CD4-positive, alpha-beta T cell treated with Interleukin-15 for 1 hour (primary cell): ENCODE data around the gene KLF11.

ENCODE experiments used
- DNase-seq: peaks from one replicate; pipeline ENCODE4 v3.0.0-alpha.2; 2020

The KLF11 gene

DNA sequence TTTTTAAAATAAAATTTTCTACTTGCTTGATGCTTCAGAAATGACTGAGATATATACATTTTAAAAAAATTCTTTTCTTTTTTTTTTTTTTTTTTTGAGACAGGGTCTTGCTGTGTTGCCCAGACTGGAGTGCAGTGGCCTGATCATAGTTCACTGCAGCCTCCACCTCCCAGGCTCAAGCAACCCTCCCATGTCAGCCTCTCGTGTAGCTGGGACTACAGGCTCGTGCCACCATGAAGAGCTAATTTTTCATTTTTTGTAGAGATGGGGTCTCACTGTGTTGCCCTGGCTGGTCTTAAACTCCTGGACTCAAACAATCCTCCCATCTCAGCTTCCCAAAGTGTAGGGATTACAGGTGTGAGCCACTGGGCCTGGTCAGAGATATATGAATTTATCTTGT is 24.0 kb downstream of the KLF11 start:
- no peak for DNase-seq

DNA sequence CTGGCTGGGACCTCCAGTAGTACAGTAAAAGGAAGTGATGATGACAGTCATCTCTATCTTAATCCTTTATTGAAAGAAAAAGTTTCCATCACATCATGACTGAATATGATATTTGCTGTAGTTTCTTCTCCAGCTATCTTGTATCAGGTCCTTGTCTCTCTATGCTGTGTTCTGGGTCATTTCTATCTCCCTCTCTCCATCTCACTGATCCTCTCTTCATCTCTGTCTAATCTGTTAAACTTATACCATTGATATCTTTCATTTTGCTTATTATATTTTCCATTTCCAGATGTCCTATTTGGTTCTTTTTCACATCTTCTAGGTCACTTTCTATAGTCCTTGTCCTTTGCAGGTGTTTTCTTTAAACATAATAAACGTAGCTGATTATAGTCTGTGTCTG is 24.5 kb downstream of the KLF11 start:
- DNase-seq = no peak

DNA sequence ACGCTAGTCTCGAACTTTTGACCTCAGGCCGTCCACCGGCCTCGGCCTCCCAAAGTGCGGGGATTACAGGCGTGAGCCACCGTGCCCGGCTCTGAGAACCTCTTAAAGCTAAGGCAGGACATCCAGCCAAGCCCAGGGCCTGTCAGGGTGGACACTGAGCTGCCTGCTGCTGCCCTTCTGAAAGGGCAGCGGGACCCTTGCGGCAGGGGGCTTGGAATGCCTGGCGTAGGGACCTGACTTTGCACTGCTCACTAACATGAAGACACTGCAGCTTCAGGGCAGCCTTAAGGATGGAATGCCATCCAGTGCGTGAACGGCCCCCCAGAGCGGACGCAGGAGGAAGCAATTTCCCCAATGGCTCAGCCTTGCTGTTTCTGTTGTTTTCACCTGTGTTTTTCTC is 27.8 kb downstream of the KLF11 start:
- DNase-seq = no peak

DNA sequence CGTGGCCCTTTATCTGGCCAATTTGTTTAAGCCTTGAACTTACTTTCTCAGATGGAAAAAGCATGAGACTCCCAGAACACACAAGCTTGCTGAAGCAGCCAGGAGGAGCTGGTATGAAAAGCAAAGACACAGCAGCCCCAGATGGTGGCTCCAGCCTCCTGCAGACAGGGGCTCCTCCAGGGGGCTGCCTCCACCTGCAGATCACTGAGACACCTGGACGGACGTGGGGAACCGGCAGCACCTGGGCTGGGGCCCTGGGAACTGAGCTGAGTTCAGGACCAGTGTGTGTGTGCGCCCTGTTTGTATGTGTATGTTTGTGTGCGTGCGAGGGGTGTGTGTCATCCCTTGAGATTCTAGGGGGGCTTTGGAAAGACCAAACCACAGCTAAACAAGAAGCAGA is 28.2 kb downstream of the KLF11 start:
- no peak for DNase-seq

DNA sequence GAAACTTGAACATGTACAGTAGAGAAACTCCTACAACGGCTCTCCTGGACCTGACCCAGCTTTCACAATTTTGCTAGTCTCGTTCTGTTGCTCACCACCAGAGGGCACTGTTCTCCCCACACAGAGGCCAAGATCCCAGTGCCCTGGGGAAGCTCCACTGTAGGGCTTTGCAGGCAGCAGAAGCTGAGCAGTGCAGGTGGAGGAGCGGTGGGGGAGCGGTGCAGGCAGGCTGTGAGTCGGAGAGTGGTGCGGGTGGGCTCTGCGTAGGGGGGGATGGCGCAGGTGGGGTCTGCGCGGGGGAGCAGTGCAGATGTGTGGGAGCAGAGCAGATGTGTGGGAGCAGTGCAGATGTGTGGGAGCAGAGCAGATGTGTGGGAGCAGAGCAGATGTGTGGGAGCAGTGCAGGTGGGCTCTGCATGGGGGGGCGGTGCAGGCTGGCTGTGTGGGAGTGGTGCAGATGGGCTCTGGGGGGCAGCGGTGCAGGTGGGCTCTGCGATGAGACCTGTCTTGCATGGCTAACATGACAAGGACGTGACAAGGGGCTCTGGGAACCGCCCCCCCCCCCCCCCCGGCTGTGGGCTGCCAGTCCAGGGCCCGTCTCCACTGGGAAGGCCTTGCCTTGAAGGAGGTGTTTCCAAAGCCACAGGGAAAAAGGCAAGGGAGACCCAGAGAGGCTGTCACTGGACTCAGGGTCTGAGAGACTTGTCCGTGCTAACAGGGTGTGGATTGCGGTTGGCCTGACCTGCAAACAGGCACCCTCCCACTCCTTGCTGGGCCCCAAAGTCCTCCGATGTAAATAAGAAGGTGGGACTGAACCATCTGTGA is 29.5 kb downstream of the KLF11 start:
- peak; percentile 78 for DNase-seq

DNA sequence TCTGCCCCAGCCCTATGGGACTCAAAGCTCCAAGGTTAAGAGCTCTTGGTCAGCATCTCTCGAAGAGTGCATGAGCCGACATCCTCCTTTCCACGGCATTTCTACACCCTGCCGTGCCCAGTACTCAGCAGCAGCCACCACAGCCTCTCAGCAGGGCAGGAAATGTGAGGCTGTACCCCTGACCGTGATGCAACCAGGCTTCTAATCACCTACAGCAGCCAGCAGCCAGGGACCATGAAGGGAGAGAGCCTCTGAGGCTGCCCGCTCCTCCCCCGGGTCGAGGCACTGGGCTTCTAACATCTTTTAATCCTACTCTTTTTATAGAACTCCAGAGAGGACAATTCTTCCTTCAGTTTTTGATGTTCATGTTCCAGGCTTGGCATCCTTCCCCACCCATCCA is 30.4 kb downstream of the KLF11 start:
- DNase-seq = no peak

DNA sequence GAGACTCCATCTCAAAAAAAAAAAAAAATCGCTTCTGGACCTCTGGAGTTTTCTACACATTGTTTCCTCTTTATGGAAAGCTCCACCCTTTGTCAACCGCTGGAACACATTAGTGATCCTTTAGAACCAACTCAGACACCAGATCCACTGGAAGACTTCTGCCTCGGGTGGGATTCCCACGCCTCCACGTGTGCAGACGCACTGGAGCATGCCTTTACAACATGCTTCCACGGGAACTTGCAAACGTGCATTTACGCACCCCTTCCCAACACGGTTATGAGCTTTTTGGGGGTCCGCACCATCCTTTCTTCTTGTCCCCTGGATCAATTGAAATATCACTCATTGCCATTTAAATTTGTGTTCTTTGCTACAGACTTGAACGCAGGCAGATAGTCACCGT is 31.8 kb downstream of the KLF11 start:
- no peak for DNase-seq

DNA sequence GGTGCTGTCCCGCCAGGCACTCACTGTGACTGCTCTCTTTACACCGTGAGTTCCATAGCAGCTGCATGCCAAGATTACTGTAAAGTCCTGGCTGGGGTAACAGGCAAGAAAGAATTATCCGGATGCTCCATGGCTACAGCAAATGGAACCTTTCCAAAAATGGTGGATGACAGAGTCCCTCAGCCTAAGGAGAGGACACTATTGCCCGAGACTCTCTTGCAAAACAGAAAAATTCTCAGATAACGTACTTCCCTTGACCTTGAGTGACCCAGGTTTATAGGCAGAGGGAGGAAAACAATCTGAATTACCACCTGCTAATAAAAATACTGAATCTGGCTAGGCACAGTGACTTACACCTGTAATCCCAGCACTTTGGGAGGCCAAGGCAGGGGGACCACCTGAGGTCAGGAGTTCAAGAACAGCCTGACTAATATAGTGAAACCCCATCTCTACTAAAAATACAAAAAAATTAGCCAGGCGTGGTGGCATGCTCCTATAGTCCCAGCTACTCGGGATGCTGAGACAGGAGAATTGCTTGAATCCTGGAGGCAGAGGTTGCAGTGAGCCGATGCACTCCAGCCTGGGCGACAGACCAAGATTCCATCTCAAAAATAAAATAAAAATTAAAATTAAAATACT is 32.3 kb downstream of the KLF11 start:
- DNase-seq = no peak

DNA sequence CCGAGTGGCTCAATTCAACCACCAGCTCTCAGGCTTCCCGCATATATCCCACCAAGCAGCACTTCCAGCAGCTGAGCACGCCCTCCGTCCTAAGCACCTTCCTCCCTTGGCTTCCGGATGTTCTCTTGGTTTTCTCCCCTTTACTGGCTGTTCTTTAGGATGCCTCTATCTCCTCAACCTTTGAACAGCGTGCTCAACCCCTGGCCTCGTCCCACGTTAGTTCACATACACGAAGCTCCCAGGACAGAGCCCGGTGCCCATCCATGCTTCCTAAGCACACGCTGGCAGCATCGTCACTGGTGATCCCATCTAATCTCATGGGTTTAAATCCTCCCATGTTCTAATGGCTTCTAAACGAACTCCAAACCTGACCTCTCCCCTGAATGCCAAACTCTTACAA is 33.2 kb downstream of the KLF11 start:
- no peak for DNase-seq

DNA sequence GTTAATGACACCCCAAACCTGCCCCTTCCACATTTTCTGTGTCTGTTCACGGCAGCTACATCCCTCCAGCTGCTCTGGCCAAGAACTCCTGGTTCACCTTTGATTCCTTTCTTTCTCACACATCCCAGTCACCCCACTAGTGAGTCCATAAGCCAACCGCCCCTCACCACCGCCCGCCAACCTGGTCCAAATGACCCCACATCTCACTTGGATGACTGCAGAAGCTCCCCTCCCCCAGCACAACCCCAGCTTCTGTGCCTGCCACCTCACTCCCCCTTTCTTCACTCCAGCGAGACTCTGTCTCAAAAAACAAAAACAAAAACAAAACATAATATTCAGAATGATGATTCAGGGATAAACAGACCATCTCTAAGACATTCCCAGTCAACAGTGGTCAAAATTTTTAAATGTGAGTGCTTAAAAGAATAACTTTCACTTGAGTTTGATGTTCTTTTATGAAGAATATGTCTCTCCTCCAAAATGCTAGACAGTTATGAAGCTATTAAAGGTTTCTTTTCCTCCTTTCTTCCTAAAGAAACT is 33.7 kb downstream of the KLF11 start:
- no peak for DNase-seq

DNA sequence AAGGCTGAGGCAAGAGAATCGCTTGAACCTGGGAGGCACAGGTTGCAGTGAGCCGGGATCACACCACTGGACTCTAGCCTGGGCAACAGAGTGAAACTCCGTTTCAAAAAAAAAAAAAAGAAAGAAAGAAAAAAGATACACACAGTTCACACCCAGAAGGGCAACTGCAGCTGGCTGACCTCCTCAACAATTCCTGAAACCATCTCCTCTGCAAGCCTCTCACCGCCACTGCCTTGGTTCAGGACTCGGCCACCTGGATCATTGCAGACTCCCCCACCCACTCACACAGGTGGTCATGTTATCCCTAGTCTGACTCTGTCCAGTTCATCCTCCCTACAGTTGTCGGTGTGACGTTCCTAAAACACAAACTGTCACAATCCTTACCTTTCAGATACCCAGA is 34.7 kb downstream of the KLF11 start:
- DNase-seq = no peak

DNA sequence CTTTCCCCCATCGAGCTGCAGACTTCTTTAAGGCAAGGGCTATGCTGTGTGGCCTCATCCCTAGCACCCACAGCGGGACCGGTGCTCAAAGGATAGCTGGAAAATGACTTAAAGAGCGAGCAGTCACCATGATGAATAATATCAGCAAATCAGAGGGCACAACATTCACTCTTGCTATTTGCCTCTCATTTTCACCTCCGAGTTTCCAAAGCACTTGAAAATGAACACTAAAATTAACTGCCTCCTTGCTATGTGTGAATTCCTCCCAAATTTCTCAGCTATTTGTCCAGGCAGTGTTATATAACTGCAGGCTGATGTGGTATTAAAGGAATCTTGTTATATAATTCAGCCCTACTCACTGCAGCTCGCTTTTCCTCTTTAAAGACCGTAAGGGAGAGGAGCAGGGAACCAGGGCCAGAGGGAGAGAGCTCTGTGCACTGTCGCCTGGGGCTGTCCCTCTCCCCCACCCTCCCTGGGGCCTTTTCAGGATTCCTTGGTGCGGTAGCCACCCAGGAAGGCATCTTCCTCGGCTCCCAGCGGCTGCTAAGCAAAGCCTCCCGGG is 35.4 kb downstream of the KLF11 start:
- no peak for DNase-seq

DNA sequence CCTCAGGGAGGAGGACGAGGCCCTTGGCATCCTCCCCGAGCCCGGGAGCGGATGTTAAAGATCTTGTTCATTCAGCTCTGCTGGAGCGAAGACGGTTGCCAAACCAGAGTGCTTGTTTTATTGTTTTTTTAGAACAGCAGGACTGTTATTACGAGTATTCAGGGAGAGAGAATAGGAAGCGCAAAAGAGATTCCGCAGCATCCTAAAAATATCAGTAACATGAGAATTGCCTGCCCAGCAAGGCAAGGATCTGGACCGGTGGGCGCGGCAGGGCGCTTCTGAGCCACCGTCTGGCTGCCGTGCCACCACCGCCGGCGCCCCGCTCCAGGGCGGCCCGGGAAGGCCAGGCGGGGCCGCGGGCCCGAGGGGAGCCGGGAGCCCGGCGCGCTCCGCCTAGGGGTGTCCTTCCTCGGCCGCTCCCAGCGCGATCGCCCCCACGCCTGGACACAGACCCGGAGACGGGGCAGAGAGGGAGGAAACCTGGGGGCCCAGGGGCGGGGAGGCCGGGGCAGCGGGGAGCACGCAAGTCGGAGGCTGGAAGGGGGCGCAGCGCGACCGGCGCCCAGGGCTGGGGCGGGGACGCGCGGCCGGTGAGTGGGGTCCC is 36.0 kb downstream of the KLF11 start:
- DNase-seq = no peak

DNA sequence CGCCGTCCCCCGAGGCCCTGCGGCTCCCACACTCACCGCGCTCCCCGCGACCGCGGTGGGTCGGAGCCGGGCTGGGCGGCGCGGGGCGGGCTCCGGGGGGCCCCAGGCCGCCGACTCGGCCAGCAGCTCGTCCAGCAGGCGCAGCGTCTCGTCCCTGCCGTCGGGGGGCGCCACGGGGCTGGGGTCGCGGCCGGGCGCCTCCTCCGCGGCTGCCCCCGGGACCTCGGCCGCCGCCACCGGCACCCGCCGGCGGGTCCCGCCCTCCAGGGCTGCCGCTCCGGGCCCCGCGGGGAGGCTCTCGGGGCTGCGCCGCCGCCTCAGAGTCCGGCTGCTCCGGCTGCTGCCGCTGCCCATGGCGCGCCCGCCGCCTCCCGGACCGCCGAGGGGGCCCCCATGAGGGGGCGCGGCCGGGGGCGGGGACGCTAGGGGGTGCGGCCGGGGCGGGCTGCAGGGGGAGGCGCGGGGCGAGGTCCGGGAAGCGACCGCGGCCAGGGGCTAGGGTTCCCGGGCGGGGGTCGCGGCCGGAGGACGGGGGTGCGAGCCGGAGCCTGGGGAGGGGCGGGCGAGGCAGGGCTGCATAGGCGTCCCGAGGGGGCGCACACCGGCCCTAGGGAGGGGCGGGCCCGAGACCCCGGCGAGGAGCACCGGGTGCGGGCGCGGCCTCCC is 36.7 kb downstream of the KLF11 start, which contains the start of gene CYS1:
Gene CYS1, minus strand, starts transcription at position 542 of the 666 bp plus-strand sequence. Its CDS starts 188 bp downstream, at position 354.
- no peak for DNase-seq

DNA sequence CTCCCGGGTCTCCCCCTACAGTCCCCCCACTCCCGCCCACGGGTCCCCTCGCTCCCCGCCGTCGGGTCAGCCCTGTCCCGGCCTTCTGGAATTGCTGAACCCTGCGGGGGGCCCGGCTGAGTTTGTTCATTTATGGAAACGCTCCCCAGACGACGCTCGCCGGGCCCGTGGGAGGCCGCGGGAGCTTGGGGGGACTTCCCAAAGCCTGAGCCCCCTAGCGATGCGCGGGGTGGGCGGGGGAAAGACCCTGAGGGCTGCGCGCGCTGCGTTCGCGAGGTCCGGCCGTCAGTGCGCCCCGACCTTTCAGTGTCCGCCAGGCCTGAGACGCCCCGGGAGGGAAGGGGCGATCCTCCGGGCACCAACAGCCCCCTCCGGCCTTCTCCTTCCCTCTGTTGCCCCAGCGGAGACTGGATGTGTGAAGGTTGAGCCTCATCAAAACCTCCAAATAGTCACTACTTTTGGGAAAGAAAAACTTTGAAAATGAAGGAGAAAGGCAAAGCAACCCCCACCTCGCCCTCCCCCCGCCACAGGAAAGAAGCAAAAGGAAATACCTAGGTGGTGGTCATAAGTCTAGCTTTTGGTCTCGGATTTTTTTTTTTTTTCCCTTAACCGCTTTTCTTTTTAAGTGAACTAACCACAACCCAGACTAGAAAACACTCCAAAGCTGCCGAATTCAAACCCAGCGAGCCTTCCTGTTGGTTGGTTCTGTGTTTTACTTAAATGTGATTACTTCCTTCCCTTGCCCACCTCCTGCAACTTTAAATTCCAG is 37.4 kb downstream of the KLF11 start:
- DNase-seq = no peak

DNA sequence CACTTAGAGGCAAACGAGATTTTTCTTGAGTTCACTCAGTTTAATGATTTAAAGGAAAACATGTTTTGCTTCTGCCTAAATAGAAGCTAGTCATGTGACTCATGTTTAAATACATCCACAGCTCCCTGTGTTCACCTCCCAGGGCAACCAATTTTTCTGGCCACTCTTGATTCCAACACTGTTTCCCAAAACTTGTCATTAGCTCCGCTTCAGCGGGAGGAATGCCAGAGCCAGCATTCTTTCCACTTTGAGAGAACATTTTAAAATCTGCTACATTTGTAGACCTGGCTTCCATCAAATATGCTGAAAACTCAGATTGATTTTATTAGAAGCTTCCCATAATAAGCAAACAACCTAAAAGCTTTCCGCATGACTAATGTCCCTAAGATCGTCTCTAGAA is 39.7 kb downstream of the KLF11 start:
- DNase-seq = no peak

DNA sequence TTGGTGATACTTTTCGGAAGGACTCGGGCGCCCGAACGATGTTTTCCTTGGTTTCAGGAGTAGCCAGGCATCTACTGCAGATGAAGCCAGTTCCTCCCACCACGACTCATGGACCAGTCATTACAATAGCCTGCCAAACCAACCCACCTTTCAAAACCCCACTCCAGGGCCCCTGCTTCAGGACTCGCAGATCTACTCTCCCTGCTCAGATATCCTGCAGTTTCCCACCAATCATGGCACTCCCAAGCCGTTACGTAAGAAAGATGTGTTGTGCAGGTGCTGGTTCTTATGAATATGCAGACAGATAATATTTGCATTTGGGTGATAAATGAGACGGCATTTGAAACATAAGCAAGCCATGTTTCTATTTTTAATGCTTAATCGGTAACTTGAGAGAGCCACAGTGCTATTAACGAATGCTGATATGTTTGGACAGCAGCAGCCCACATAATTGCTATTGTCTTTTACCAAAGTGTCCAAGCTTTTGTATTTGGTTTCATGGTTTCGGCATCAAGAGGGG is 40.4 kb downstream of the KLF11 start:
- DNase-seq = no peak

DNA sequence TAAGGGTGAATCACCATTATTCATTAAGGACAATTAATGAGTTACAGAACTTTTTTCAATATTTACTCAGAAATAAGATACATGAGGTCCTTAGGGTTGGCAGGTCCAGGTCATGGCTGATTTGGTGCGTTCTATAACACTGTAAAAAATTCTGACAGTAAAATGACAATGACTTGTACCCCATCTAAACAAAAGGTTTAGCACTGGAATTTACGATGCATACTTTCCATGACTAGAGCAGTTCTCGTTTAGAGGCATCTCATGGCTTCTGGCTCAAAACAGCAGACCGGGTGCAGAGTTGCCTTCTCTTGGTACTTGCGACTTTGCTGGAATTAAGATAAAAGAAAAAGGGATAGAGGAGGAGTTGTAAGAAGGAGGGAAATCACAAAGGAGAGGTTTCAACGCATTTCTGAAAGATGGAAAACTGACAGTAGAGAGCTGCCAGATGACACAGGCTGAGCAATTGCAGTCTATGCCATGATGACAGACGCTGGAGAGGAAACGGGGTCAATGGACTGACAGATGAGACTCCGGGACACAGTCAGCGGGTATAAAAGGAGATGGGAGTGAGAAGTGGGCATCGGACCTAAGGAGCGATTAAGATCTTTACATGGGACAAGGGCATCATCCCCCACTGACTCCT is 41.0 kb downstream of the KLF11 start:
- DNase-seq = no peak

DNA sequence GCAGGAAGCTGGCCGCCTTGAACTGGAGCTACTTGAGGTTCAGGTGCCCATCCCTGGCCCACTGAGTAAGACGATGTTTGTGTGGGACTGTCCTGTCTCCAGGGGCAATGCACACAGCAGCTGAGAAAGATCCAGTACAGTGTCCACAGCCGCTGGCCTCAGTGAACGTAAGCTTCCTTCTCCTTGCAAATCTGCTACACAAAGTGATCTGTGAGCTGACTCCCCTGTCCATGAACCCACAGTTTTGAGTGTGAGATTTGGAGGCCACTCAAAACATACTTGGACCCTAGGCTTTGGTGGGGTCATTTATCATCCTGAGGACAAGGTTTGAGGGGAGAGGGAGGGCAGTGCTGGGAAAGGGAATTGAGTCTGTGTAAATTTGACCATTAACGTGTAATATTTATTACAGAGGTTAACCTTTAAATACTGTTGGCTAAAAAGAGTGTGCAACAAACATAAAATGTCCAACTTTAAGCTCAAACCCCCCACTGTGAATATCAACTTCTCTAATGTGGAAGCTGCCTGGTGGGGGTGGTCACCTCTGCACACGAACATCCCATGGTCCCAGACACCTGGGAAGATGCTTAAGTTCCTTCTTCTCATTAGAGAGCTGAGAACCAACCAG is 41.8 kb downstream of the KLF11 start:
- no peak for DNase-seq

DNA sequence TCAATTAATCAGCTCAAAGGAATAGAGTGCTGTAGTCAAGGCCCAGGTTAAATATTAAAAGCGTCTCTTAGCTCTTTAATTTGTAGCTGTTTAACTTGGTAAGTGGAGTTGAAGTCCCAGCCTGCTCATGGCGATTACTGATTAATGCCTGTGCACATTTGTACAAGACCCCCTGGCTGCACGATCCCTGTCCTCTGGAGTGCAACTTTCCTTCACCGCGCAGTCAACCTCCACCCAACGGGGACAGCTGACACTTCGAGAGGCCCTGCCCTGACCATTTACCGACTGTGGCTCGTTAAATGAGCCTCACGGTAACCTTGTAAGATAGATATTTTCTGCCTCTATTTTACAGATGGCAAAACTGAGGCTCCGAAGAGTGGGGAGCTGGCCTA is 42.3 kb downstream of the KLF11 start:
- DNase-seq = no peak

DNA sequence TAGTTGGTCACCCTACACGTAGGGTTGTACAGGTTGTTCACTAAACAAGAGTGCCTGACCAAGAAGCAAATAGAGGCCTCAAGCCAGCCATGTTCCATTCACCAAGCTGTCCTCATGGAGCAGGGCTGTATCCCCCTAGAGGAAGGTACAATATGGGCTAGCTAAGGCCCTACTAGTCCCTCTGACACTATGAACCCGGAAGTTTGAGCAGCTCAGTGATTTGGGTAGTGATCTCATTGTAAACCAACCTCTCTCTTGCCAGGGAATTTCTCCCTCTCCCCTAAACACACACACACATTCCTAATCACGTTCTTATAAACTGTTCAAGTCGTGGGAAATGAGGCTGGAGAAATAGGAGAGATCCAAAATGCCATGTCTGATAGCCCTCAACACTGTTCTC is 43.6 kb downstream of the KLF11 start:
- DNase-seq = no peak
